GM18505 (cell line): Measurements from ENCODE around the gene SCAI.
"Not testable (repeated sequence)": the region's sequence is repeated elsewhere in the genome, so short reads cannot be mapped to it uniquely, and the experiment has no call there.

Experiments used
- ATAC-seq: cut with Tn5 transposase; IDR thresholded peaks from one replicate; pipeline ENCODE4 v1.9.1; 2021; ENCODE audit not compliant: unreplicated experiment
- POLR2A ChIP-seq: IDR thresholded peaks from 4 replicates; pipeline ENCODE4 v1.6.1; 2011; ENCODE audit warnings: borderline replicate concordance; ENCODE audit not compliant: insufficient read depth, insufficient read length; ENCODE audit errors: extremely low read depth

The SCAI gene

DNA sequence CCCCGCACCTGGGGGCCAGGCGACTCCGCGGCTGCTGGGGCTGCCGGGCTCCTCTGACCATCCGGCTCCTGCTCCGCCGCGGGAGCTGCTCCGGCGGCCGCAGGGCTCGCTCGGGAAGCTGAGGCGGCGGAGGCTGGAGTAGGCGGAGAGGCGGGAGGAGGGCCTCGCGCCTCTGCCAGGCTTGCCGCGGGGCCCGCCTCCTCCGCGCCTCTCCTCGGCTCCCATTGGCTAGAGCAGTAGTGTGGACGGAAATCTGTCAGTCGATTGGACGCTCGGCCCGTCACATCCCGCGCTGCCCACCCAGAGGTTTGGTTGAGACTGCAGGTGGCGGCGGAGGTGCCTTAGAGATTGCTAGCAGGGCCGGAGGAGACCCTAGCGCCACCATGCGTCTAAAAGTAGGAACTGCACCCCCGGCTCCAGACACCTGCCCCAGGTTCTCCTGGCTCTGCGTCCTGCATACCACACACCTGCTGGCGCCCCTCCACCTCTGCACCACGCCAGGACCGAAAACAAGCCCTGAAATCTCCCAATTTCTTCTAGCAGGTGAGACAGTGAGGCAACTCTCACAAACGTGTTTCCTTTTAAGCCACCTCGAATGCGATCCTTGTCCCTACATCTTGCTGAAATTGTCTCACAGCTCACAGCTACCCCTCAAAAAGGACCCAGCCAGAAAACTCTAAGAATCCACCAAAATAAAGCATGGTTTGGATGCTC lies at the start of gene SCAI:
TSS of gene SCAI (minus strand) at position 152 of the 714 bp plus-strand sequence. CDS start at position 61, 91 bp downstream.
- TF ChIP-seq POLR2A = peak; percentile 54
- peak; percentile 98 for ATAC-seq

- ATAC-seq = no peak
- TF ChIP-seq POLR2A = no peak
Measured at GRCh38 chr9:125190361-125190801, 47.1 kb upstream of the SCAI start.

DNA sequence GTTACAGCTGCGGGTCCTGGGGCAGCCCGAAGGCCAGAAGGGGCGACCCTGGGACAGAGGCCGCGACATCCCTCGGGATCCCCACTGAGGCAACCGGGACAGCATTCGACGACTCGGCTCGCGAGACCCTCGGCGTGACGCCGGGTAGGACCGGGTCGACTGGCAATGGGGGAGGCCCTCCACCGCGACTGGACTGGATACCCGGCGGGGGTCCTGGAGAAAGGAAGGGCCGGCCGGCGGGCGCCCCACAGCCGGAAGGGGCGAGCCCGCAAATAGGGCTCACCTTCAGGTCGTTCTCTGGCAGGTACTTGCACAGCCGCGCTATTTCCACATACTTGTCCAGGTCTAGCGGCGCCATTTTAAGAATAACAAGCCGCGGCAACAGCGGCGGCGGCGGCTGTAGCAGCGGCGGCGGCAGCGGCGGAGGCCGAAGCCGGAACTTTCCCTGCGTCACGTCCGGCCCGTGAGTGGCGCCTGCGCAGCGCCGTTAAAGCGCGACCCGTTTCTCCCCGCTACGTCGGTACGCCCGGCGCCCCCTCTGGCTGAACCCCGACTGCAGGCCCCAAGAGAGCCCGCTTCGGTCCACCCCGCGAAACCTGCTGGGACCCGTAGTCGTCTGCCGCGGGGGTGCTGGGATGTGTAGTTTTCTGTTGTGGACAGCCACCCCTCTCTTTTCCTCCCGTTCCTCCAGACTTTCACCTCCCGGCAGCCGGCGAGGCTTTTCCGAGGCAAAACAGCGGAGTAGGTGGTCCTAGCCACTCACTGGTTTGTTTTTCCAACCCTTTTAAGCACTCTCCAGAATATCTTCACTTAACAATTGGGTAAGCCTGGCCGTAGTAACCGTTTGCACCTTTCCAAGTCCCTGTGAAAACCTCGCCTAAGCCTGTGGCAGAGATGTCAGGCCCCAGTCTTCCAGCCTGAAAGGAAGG lies 46.3 kb upstream of the SCAI start, which contains the start of gene PPP6C:
TSS of gene PPP6C (minus strand) at position 443 of the 929 bp plus-strand sequence. CDS start at position 358, 85 bp downstream.
- peak; percentile 88 for TF ChIP-seq POLR2A
- peak; percentile 96 for ATAC-seq

GRCh38 chr9:125189011-125189360 lies 45.7 kb upstream of the SCAI start:
- no peak for TF ChIP-seq POLR2A
- peak; percentile 14 for ATAC-seq

GRCh38 chr9:125183561-125183960 lies 40.2 kb upstream of the SCAI start:
- TF ChIP-seq POLR2A = no peak
- ATAC-seq = no peak

GRCh38 chr9:125183054-125183453 lies 39.7 kb upstream of the SCAI start:
- ATAC-seq = no peak
- TF ChIP-seq POLR2A = no peak

- not testable (repeated sequence) for ATAC-seq
Measured at GRCh38 chr9:125181756-125182155, 38.4 kb upstream of the SCAI start.

- TF ChIP-seq POLR2A = no peak
- no peak for ATAC-seq
Measured at GRCh38 chr9:125180876-125181275, 37.5 kb upstream of the SCAI start.

GRCh38 chr9:125179776-125180175 lies 36.4 kb upstream of the SCAI start:
- ATAC-seq = not testable (repeated sequence)

DNA sequence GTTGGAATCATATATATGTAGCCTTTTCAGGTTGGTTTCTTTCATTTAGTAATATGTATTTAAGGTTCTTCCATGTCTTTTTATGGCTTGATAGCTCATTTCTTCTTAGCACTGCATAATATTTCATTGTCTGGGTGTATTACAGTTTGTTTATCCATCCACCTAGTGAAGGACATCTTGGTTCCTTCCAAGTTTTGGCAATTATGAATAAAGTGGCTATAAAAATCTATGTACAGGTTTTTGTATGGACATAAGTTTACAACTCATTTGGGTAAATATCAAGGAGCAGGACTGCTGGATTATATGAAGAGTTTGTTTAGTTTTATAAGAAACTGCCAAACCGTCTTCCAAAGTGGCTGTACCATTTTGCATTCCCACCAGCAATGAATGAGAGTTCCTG lies 34.6 kb upstream of the SCAI start:
- no peak for TF ChIP-seq POLR2A
- ATAC-seq = no peak

- TF ChIP-seq POLR2A = no peak
- ATAC-seq = no peak
Measured at GRCh38 chr9:125176636-125177035, 33.3 kb upstream of the SCAI start.

DNA sequence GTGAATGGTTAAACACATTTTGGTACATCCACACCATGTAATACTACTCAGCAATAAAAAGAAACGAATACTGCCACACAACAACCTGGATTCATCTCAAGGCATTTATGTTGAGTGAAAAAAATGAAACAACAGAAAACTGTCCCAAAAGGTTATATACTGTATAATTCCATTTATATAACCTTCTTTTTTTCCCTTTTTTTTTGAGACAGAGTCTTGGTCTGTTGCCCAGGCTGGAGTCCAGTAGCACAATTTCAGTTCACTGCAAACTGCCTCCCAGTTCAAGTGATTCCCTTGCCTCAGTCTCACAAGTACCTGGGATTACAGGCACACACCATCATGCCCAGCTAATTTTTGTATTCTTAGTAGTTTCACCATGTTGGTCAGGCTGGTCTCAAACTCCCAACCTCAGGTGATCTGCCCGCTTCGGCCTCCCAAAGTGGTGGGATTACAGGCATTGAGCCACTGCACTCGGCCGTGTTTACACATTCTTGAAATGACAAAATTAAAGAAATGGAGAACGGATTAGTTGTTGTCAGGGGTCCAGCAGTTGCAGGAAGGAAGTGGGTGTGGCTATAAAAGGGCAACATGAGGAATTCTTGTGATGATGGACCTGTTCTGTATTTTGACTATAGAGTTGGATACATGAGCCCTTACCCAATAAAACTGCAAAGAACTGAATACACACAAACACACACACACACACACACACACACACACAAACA lies 28.9 kb upstream of the SCAI start:
- ATAC-seq = no peak
- TF ChIP-seq POLR2A = no peak

GRCh38 chr9:125169895-125170294 lies 26.6 kb upstream of the SCAI start:
- ATAC-seq = no peak
- TF ChIP-seq POLR2A = no peak
